ENCODE measurements around the gene ANKRD1. TPM values are rescaled to one million over a fixed set of nuclear protein-coding genes. Genes with fewer than 3 reads are reported as not detected.

ANKRD1 gene
- total and polyA plus RNA-seq, 8 donors: 0.73 to 12.5 (median 1.5) TPM; not detected in 3

DNA sequence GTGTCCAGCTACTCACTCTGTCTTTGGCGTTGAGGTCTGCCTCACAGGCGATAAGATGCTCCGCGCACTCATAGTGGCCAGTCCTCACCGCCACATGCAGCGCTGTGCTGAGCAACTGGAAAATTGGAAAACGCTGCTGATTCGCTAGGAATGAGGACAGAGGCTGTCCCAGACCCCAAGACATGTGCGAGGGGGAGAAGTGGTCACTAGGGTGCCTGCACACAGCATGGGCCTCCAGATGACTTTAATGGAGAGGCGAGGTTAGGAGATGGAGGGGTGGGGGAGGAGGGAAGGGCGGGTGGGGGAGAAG, 5.2 kb downstream of the ANKRD1 start:
- TF ChIP-seq CTCF (IDR thresholded peaks at IDR 0.05) (no peak), EP300 (IDR thresholded peaks at IDR 0.05) (no peak), POLR2A (IDR thresholded peaks at IDR 0.05) (no peak), POLR2AphosphoS5 (IDR thresholded peaks at IDR 0.05) (no peak)
- no peak for DNase-seq
- Histone ChIP-seq H3K4me3 (no peak overlapping the region), H3K27me3 (peaks cover 0 to 27% (median 4%) of the 10 kb centered on the region in 3 donors), H3K4me1 (peaks cover 0 to 13% (median 3%) of the 10 kb centered on the region in 4 donors), H3K27ac (no peak overlapping the region), H3K36me3 (no peaks in the 10 kb centered on the region), H3K9me3 (no peaks in the 10 kb centered on the region)
- WGBS, 5 donors: 60 to 83% (median 74%) methylated on average over 10 to 11 of the region's 11 CpGs
- intact Hi-C loops (cut with DNase I; ENCODE audit: low total_unique reads): no loop called here

DNA sequence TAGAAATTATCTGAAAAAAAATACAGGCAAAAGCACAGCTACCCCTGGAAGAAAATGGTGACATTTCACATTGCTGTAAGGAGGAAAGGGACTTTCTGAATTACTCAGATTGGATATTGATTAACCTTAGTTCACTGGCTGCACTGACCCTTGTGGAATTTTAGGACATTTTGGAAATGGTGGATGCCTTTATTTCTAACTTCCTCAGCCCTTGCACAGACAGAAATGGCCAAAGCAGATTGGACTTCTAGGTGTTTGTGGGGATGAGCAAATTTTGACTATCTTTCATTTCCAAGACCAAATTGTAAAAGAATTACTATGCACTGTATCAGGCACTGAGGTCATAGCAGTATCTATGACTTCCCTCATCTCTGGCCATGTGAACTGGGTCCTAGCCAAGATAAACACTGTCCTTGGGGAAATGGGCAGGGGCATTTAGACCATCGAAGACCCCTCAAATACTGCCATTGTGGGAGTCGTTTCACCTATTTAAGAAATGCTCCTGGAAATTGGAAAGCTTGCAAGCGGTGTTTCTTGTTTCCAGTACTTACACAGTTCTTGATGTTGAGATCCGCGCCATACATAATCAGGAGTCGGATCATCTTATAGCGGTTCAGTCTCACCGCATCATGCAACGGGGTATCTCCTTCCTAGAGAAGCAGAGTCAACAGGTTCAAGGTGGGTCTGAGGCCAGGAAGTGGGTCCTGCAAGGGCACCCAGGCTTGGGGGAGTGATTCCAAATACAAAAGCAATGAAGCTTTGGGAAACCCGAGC, 5.7 kb downstream of the ANKRD1 start:
- 78 to 86% (median 83%) methylated on average over 9 to 10 of the region's 10 CpGs for WGBS, 5 donors
- intact Hi-C loops (cut with DNase I; ENCODE audit: low total_unique reads): no loop called here
- H3K4me1 ChIP-seq: peaks cover 0 to 13% (median 3%) of the 10 kb centered on the region in 4 donors
- no peak for TF ChIP-seq CTCF (IDR thresholded peaks at IDR 0.05)
- no peak for TF ChIP-seq EP300 (IDR thresholded peaks at IDR 0.05)
- TF ChIP-seq POLR2AphosphoS5 (IDR thresholded peaks at IDR 0.05): no peak
- TF ChIP-seq POLR2A (IDR thresholded peaks at IDR 0.05): no peak
- H3K4me3 ChIP-seq: no peak overlapping the region
- no peaks in the 10 kb centered on the region for H3K36me3 ChIP-seq
- no peaks in the 10 kb centered on the region for H3K9me3 ChIP-seq
- peaks cover 0 to 23% (median 4%) of the 10 kb centered on the region in 3 donors for H3K27me3 ChIP-seq
- no peak for DNase-seq
- H3K27ac ChIP-seq: no peak overlapping the region

GRCh38 chr10:90913774-90914420, 7.0 kb downstream of the ANKRD1 start:
- H3K27ac ChIP-seq: no peak overlapping the region
- intact Hi-C loops (cut with DNase I; ENCODE audit: low total_unique reads): no loop called here
- no peak for TF ChIP-seq POLR2AphosphoS5 (IDR thresholded peaks at IDR 0.05)
- no peak for TF ChIP-seq POLR2A (IDR thresholded peaks at IDR 0.05)
- no peak for TF ChIP-seq EP300 (IDR thresholded peaks at IDR 0.05)
- TF ChIP-seq CTCF (IDR thresholded peaks at IDR 0.05): no peak
- H3K4me1 ChIP-seq: peaks cover 0 to 13% (median 3%) of the 10 kb centered on the region in 4 donors
- WGBS, 5 donors: 85 to 88% (median 86%) methylated on average over 2 of the region's 2 CpGs
- DNase-seq: no peak
- H3K27me3 ChIP-seq: peaks cover 0 to 18% (median 4%) of the 10 kb centered on the region in 3 donors
- H3K36me3 ChIP-seq: no peaks in the 10 kb centered on the region
- H3K4me3 ChIP-seq: no peak overlapping the region
- no peaks in the 10 kb centered on the region for H3K9me3 ChIP-seq

DNA sequence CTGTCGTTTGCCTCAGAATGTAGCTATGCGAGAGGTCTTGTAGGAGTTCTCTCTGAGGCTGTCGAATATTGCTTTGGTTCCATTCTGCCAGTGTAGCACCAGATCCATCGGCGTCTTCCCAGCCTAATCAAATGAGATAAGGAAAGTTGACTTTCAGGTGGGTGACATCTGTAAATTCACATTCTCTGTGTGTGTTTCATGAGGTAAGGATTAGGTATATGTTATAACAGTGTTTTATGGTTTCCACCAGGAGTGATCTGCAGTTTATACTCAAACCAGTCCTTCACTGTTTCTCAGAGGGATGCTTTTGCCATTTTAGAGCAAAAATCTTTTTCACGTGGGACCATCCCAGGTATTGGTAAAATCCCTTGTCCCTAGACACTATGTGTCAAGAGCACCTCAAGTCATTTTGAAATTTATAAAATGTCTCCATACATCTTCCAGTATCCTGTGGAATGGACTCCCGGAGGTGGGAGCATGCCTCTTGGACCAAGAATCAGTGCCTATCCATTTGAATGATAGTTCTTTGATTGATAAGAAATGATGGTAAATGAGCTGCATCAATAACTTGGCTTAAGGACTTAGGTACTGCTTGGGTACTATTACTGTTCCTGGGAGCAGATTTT, 7.9 kb downstream of the ANKRD1 start:
- no peak for TF ChIP-seq CTCF (IDR thresholded peaks at IDR 0.05)
- TF ChIP-seq POLR2AphosphoS5 (IDR thresholded peaks at IDR 0.05): no peak
- TF ChIP-seq POLR2A (IDR thresholded peaks at IDR 0.05): no peak
- no peak for TF ChIP-seq EP300 (IDR thresholded peaks at IDR 0.05)
- intact Hi-C loops (cut with DNase I; ENCODE audit: low total_unique reads): no loop called here
- WGBS, 5 donors: 80 to 87% (median 82%) methylated on average over 7 of the region's 7 CpGs

More for the DNA sequence above, 7.9 kb downstream of the ANKRD1 start:
- H3K4me3 ChIP-seq: no peak overlapping the region
- H3K9me3 ChIP-seq: no peaks in the 10 kb centered on the region
- peaks cover 0 to 18% (median 4%) of the 10 kb centered on the region in 3 donors for H3K27me3 ChIP-seq
- no peak overlapping the region for H3K27ac ChIP-seq
- peaks cover 0 to 13% (median 3%) of the 10 kb centered on the region in 4 donors for H3K4me1 ChIP-seq
- no peak for DNase-seq
- peaks cover 0 to 2% (median under 1%) of the 10 kb centered on the region in 4 donors for H3K36me3 ChIP-seq
